ENCODE results near the gene RIMBP2. TPM values are rescaled to one million over a fixed set of nuclear protein-coding genes. Genes with fewer than 3 reads are reported as not detected.

The RIMBP2 gene
- total and polyA plus RNA-seq, 2 experiments from 2014 or later: 0.31 to 0.37 TPM

GRCh38 chr12:130482448-130482847, 233.7 kb downstream of the RIMBP2 start (continued):
- TF ChIP-seq ZNF462 (CRISPR knock-in tag; IDR thresholded peaks at IDR 0.05) (no peak), ZNF114 (CRISPR knock-in tag; IDR thresholded peaks at IDR 0.05) (no peak), ZNF331 (CRISPR knock-in tag; IDR thresholded peaks at IDR 0.05; ENCODE audit: low read depth) (no peak), EZH2 (IDR thresholded peaks at IDR 0.05; ENCODE audit: low read depth, unreplicated experiment) (no peak), JUNB (IDR thresholded peaks at IDR 0.05; ENCODE audit: unreplicated experiment) (no peak), EZH2phosphoT487 (IDR thresholded peaks at IDR 0.05; ENCODE audit: unreplicated experiment) (no peak), POLR2AphosphoS5 (IDR thresholded peaks at IDR 0.05; ENCODE audit: low read depth) (no peak), CTCF (conservative IDR thresholded peaks at IDR 0.05; ENCODE audit: low read depth in 2 of 2) (no peak)

GRCh38 chr12:130481392-130481879, 234.7 kb downstream of the RIMBP2 start:
- Histone ChIP-seq H3K4me3 (no peak overlapping the region), H4K20me1 (replicated peaks; ENCODE audit: insufficient read depth) (no peaks in the 10 kb centered on the region), H3K4me2 (no peak overlapping the region), H3K27me3 (ENCODE audit: insufficient read depth) (no peaks in the 10 kb centered on the region), H3K36me3 (ENCODE audit: insufficient read depth) (no peaks in the 10 kb centered on the region), H2AFZ (no peak overlapping the region), H3K4me1 (ENCODE audit: insufficient read depth) (no peaks in the 10 kb centered on the region), H3K27ac (ENCODE audit: low read depth) (no peak overlapping the region), H3K9me2 (ENCODE audit: insufficient read depth) (no peaks in the 10 kb centered on the region), H3K79me2 (replicated peaks; ENCODE audit: insufficient read depth) (no peaks in the 10 kb centered on the region), H3F3A (replicated peaks; ENCODE audit: low read depth) (no peaks in the 10 kb centered on the region)
- H3K9me3 Mint-ChIP-seq: peaks cover 79% of the 10 kb centered on the region
- ATAC-seq (no peak), DNase-seq (ENCODE audit: low spot score) (no peak)
- H3K27me3 Mint-ChIP-seq (ENCODE audit: insufficient read depth, low read depth, poor library complexity): peaks cover 5% of the 10 kb centered on the region
- no peak overlapping the region for H3K27ac Mint-ChIP-seq
- peaks cover 4% of the 10 kb centered on the region for H3K4me1 Mint-ChIP-seq
- H3K36me3 Mint-ChIP-seq (ENCODE audit: low read depth): peaks cover 22% of the 10 kb centered on the region
- H3K4me3 Mint-ChIP-seq: no peak overlapping the region
- TF ChIP-seq ZNF114 (CRISPR knock-in tag; IDR thresholded peaks at IDR 0.05): no peak
- no peak for TF ChIP-seq ZNF331 (CRISPR knock-in tag; IDR thresholded peaks at IDR 0.05; ENCODE audit: low read depth)
- no peak for TF ChIP-seq JUNB (IDR thresholded peaks at IDR 0.05; ENCODE audit: unreplicated experiment)
- TF ChIP-seq POLR2AphosphoS5 (IDR thresholded peaks at IDR 0.05; ENCODE audit: low read depth): no peak
- TF ChIP-seq NANOG (IDR thresholded peaks at IDR 0.05; ENCODE audit: borderline replicate concordance): no peak
- TF ChIP-seq REST (IDR thresholded peaks at IDR 0.05; ENCODE audit: unreplicated experiment): no peak
